CD4-positive, alpha-beta T cell treated with Interferon alpha-2 for 1 hour (primary cell): ENCODE data around the gene TGFB3.
"Not testable (repeated sequence)": the region's sequence is repeated elsewhere in the genome, so short reads cannot be mapped to it uniquely, and the experiment has no call there.

Source experiments
- DNase-seq, 2 donors: peaks; one replicate each; pipeline ENCODE4 v3.0.0-alpha.2; 2020 to 2022

The TGFB3 gene

DNA sequence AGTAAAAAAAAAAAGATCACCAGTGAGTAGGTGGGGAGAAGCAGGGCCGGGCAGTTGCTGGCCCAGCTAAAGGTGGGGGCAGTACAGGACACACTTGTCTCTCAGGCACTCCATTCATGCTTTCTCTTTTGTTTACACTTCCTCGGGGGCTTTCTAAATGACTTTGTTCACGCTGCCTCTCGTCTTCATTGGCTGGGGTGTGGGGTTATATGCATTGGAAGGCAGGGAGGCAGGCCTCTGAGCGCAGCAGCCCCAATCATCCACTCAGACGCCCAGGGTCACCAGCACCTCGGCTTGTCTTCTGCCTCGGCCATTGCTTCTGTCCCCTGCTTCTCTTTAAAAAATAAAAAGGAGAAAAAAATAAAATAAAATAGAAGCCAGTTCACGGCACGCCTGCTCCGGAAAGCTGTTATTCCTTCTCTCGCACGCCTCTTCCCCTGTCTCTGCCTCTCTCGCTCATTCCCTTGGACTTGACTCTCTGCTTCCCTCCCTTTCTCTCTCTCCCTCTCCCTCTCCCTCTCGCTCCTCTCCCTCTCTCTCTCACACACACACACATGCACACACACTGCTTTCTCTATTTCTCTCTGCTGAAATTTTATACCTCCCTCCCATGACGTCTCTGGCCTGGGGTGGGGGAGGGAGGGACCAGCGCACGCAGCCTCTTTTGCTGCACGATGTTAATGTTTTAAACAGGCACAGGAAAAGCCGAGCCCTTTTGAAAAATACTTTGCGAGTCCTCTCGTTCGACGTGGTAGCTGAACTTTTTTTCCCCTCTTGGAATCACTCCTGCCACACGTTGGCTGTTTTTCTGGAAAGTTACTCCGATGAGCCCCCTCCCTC is at the start of gene TGFB3:
TSS of gene TGFB3 (minus strand) at position 570 of the 840 bp plus-strand sequence. CDS start 1,102 bp downstream, outside the sequence.
- DNase-seq = peak; percentile 68 to 77

GRCh38 chr14:76024211-76024907 is 42.6 kb upstream of the TGFB3 start:
- DNase-seq = no peak

DNA sequence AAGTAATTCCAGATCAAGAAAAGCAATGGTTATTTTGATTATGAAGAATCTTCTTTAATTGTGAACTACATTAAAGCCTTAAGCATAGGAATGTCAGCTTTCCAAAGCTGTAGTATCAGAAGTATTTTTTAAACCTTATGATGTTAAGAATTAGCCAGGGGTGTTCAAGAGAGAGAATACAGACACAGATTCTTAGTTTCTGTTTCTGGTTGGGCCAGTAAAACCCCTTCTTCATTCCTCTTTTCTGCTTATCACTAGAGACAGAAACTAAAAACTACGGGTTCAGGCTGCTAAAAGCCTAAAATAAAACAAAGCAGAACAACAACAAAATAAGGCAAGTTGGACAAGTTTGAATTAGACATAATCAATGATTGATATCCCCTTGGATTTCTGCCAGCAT is 42.0 kb upstream of the TGFB3 start:
- no peak for DNase-seq

GRCh38 chr14:76022991-76023390 is 41.2 kb upstream of the TGFB3 start:
- no peak for DNase-seq

DNA sequence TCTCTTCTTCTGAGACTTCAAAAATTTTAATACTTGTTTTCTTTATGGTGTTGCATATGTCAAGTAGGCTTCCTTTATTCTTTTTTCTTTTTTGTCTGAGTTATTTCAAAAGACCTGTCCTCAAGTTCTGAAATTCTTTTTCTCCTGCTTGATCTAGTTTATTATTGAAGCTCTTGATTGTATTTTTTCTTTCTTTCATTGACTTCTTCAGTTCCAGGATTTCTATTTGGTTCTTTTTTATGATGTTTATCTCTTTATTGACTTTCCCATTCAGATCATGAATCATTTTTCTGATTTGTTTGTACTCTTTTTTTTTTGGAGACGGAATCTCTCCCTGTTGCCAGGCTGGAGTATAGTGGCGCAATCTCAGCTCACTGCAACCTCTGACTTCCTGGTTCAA is 37.9 kb upstream of the TGFB3 start:
- no peak for DNase-seq

DNA sequence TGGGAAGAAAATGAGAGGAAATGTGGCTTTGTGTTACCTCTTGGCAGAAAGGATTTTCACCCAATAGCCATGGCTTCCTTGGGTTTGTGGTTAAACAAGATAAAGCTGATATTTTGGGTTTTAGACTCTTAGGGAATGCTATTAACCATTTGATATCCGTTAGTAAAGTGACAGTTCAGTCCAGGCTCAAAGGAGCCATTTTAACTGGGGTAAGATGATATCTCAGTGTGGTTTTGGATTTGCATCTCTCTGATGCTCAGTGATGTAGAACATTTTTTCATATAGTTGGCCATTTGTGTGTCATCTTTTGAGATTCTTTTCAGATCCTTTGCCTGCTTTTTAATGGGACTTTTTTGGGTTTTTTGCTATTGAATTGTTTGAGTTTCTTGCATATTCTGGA is 33.9 kb upstream of the TGFB3 start:
- no peak for DNase-seq

GRCh38 chr14:76015191-76015590 is 33.4 kb upstream of the TGFB3 start:
- no peak for DNase-seq

DNA sequence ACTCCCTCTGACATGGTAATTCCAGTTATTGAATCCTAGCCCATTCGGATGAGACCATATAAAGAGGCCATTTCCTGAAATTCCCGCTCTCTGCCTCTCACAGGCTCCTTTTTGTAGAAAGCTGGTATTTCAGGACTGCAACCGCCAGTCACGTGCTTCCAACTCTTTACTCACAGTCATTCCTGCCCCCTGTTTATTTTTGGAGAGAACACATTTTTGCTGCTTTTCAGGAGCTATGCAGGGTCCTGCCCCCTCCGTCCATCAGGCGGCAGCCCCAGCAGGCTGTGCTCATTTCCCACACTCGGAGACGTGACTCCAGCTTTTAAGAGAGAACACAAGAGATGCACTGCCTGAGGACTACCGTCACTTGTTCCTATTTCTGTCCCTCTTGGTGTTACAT is 30.6 kb upstream of the TGFB3 start:
- DNase-seq = no peak

- DNase-seq = no peak
These were observed 30.1 kb upstream of the TGFB3 start for GRCh38 chr14:76011930-76012329.

DNA sequence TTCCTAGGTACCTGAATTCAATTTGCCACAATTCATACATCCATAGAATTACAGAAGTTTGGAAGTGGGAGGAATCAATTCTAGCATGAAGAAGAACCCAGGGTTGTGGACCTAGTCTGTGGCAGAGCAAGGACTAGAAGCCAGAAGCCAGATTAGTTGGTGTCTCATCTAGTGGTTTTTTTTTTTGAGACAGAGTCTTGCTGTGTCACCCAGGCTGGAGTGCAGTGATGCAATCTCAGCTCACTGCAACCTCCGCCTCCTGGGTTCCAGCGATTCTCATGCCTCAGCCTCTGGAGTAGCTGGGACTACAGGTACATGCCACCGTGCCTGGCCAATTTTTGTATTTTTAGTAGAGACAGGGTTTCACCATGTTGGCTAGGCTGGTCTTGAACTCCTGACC is 27.8 kb upstream of the TGFB3 start:
- DNase-seq = not testable (repeated sequence)

DNA sequence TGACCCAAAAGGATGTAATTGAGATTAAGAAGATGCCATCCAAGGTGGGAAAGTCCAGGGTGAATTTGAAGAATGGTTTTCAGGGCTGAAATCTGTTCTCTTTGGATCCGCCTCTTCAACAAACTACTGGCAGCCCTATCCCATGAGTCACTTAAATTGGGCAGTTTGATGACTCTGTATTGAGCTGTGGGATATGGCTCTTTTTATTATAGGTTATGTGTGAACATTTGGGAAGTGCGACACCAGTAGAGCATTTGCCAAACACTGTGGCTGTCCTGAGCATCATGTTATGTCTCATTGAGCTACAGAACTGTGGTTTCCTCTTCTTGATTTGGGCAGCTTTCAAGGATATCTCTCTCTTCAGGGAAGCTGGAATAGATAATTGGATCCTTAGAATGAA is 26.1 kb upstream of the TGFB3 start:
- DNase-seq = no peak

- no peak for DNase-seq
These were observed 25.6 kb upstream of the TGFB3 start for GRCh38 chr14:76007379-76007778.

DNA sequence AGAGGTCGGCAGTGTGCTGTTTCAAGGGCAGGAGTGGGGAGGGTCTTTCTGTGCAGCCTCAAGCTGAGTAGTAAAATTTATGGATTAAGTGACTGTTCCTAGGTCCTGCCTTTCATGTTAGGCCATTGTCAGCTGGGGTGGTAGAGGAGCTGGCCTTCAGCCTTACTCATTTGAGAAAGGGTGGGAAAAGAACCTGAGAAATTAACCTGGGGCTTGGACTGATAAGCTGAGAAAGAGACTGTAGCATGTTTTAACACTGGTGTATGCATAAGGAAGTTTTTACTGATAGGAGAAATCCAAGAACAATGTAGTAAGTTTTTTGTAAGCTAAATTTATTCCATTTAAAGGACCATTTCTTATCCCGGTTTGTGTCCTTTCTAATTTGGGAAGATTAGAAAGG is 24.5 kb upstream of the TGFB3 start:
- DNase-seq = no peak

- DNase-seq = no peak
These were observed 20.6 kb upstream of the TGFB3 start for GRCh38 chr14:76002383-76002782.

DNA sequence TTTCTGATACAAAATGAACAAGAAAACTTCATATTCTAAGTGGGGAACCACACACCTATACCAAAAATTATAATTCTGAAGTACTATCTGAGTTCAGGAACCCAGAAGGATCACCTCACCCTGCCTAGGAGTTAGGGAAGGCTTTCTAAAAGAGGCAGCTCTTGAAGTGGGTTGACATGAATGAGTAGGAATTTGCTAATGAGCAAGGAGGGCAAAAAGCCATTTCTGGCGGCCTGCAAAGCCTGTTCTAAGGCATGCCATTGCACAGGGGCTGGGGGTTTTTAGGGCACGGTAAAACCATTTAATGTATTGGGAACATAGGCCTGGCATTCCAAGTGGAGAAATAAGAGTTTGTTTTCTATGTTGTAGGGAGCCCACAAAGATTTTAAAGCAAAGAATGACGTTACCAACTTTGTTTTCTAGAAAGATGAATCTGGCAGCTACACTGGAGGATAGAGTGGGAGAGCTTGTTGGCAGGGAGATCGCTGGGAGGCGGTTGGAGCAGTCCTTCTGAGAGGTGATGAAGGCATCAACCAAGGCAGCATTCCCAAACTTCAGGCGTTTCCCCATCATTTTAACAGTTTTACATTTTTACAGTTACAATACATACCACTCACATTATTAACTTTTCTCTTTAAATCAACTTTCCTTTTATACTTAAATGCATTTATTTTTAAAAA is 17.9 kb upstream of the TGFB3 start:
- DNase-seq = no peak

DNA sequence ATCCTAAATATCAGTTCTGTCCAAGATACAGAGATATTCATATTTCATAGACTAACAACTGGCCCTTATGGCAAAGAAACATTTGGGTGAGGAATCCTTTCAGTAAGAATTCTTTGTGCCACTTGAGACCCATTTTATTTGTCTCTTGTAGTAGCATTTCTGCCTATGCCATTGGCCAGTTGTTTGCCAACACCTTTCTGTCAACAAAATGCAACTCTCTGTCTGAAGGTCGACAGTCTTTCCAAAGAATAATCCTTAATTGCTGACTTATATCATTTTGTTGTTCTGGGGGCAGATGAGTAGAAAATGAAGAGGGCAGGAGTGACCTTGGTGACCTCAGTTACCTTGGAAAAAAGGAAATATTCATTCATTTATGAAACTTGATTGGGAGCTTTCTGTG is 14.7 kb upstream of the TGFB3 start:
- DNase-seq = no peak

DNA sequence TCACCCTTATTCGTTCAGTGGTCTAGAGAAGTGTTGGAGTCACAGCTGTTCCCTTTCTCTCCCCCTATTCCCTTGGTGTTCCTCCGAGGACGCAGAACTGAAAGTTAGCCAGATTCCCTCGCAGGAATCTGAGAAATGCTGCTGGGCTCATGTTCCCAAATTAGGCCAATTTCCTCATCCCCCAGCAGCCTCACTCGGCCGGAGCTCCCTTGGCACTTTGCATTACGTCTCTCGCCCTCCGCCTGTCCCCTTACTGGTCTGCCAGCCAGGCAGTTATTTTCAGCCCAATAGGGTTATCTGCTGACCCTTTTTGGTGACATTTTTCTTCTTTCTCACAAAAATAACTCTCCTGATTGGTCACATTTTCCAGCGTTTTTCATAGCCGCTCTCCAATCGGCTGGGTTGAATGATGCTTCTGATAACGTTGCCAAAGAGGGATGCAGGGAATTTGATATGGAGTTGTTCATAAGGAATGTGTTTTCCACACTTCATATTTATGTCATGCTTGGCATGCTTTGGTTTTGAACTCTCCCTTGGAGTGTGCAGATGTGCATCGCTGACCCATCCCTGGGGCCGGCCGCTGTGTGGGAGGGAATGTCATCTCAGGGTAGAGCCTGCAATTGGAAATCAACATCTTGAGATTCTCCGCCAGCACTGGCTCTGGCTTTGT is 13.7 kb upstream of the TGFB3 start:
- no peak for DNase-seq

- no peak for DNase-seq
These were observed 11.8 kb upstream of the TGFB3 start for GRCh38 chr14:75993567-75994041.

DNA sequence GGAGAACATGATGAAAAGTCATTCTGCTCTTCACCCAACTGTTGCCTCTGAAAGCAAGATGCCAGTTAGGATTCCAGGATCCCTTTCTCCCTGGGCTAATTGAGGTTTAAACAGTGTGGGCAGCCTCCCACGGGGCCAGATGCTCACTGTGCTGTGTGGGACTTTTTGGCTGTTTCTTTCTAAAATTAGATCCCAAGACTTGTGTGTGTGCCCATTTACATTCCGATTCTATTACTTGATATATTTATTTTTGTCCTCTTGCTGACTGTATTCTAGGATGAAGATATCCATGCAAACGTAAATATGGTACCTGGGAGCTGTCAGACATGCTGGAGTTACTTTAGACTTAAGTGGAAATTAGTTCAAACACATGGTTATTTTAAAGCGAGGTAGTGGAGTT is 10.0 kb upstream of the TGFB3 start:
- DNase-seq = no peak

DNA sequence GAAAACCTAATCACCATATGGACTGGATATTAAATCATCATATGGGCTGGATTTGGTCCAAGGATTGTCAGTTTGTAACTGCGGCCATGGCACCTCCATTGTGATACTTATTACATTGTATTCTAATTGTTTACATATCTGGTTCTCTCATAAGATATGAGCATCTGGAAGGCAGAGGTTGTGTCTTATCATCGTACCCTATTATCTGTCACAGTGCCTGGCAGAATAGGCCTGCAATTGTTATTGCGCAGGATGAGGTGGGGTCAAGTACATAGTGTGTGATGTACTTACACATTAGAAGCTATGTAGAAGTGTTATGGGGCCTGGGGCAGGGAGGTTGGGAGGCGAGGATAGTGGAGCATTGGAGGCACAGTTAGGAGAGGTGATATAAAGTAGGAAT is 8.5 kb upstream of the TGFB3 start:
- no peak for DNase-seq

GRCh38 chr14:75989134-75989533 is 7.3 kb upstream of the TGFB3 start:
- no peak for DNase-seq

DNA sequence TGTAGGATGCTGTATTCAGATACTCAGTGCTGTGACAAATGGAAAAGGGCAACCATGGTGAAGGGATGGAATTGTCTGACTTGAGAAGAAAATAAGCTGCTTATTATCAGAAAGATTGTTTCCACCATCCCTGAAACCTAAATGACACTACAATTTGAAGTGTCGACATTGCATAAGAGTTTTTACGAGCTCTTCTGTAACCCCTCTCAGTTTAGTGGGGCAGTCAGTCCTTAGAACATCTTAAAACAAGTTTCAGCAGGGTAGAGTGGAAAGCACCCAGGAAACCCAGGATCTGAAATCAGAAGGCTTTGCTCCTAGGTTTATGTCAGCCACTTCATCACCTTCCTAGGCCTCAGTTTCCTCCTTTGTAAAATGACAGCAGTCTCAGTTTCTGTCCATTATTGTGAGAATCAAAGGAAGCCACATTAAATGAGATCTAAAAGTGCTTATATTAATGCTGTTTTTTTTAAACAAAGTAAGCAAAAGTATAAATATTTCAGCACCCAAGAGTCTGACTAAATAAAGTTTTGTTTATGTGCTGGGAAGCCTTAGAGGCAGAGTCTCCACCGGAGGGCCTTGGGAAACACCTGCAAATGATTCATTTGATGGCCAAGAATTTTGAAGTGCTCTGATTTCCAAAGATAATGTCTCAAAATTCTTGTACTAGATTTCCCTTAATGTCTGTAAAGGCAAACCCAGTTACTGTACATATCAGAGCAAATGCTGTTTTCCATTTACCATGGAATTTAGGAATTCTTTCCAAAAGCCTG is 5.6 kb upstream of the TGFB3 start:
- no peak for DNase-seq

- DNase-seq = no peak
These were observed 4.6 kb upstream of the TGFB3 start for GRCh38 chr14:75986439-75986765.
